ENCODE measurements around the gene PI4KA. TPM values are rescaled to one million over a fixed set of nuclear protein-coding genes. Genes with fewer than 3 reads are reported as not detected.
"Not testable (repeated sequence)": the region's sequence is repeated elsewhere in the genome, so short reads cannot be mapped to it uniquely, and the experiment has no call there.

Gene PI4KA
- total RNA-seq, 1 donor from 2014 or later, result 150 TPM

GRCh38 chr22:20829491-20830134, 29.0 kb downstream of the PI4KA start:
- intact Hi-C loops (cut with DNase I), result no loop called here
- H3K27me3 ChIP-seq, result no peaks in the 10 kb centered on the region
- no peaks in the 10 kb centered on the region for H3K4me1 ChIP-seq
- H3K27ac ChIP-seq, result no peak overlapping the region
- H3K9me3 ChIP-seq, result no peaks in the 10 kb centered on the region
- H3K4me3 ChIP-seq, result no peak overlapping the region
- H3K36me3 ChIP-seq, result peaks cover 47 to 73% of the 10 kb centered on the region in 2 donors
- DNase-seq (ENCODE audit: low spot score in 2 of 2), result no peak
- TF ChIP-seq CTCF (IDR thresholded peaks at IDR 0.05), result no peak

- H3K36me3 ChIP-seq, result peaks cover 40 to 64% of the 10 kb centered on the region in 2 donors
- intact Hi-C loops (cut with DNase I); H3K4me3 ChIP-seq; H3K27me3 ChIP-seq; H3K27ac ChIP-seq; DNase-seq (ENCODE audit: low spot score in 2 of 2); H3K4me1 ChIP-seq; H3K9me3 ChIP-seq: not testable (repeated sequence)
Measured at GRCh38 chr22:20826373-20827152, 32.0 kb downstream of the PI4KA start.

DNA sequence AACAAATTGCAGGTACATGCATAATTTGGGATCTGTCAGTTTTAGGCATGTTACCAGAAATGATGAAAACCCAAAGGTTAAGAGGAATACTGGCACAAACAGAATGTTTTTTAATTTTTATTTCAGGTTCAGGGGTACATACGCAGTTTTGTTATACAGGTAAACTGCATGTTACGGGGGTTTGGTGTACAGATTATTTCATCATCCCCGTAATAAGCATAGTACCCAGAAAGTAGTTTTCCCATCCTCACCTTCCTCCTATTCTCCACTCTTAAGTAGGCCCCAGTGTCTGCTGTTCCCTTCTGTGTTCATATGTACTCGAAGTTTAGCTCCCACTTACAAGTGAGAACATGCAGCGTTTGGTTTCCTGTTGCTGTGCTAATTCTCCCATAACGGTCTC, 33.0 kb downstream of the PI4KA start:
- Histone ChIP-seq H3K4me1 (no peaks in the 10 kb centered on the region), H3K27ac (no peak overlapping the region), H3K9me3 (no peaks in the 10 kb centered on the region), H3K36me3 (peaks cover 34 to 59% of the 10 kb centered on the region in 2 donors), H3K4me3 (no peak overlapping the region), H3K27me3 (no peaks in the 10 kb centered on the region)
- no peak for TF ChIP-seq CTCF (IDR thresholded peaks at IDR 0.05)
- intact Hi-C loops (cut with DNase I), result no loop called here
- DNase-seq (ENCODE audit: low spot score in 2 of 2), result no peak

- DNase-seq (ENCODE audit: low spot score in 2 of 2); H3K27ac ChIP-seq; intact Hi-C loops (cut with DNase I); H3K4me1 ChIP-seq; H3K27me3 ChIP-seq; H3K4me3 ChIP-seq; H3K9me3 ChIP-seq: not testable (repeated sequence)
- H3K36me3 ChIP-seq, result peaks cover 34 to 59% of the 10 kb centered on the region in 2 donors
Measured at GRCh38 chr22:20825216-20825615, 33.4 kb downstream of the PI4KA start.

DNA sequence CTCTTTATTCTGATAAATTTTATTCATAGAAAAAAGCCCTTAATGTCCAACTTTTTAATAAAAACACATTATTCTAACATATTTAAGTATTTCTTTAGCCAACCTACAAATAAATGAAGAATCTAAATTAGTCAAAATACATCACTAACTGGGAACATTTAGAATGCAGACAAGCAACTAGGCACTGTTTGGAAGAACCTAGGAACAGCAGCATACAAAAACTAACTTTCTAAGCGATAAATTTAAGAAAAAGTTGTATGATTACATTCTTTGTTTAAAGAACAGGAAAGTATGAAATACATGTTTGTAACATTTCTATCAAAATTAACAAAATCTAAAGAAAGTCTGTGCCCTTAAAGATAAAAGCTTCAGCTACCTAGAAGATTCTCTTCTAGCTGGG, 35.3 kb downstream of the PI4KA start:
- no peak for TF ChIP-seq CTCF (IDR thresholded peaks at IDR 0.05)
- intact Hi-C loops (cut with DNase I), result no loop called here
- H3K36me3 ChIP-seq, result peaks cover 53 to 62% of the 10 kb centered on the region in 2 donors
- no peak for DNase-seq (ENCODE audit: low spot score in 2 of 2)
- no peak overlapping the region for H3K27ac ChIP-seq
- H3K27me3 ChIP-seq, result no peaks in the 10 kb centered on the region
- no peaks in the 10 kb centered on the region for H3K9me3 ChIP-seq
- no peaks in the 10 kb centered on the region for H3K4me1 ChIP-seq
- no peak overlapping the region for H3K4me3 ChIP-seq

GRCh38 chr22:20822240-20822639, 36.4 kb downstream of the PI4KA start:
- intact Hi-C loops (cut with DNase I), result no loop called here
- H3K27me3 ChIP-seq, result no peaks in the 10 kb centered on the region
- DNase-seq (ENCODE audit: low spot score in 2 of 2), result no peak
- H3K9me3 ChIP-seq, result no peaks in the 10 kb centered on the region
- no peaks in the 10 kb centered on the region for H3K4me1 ChIP-seq
- H3K36me3 ChIP-seq, result peaks cover 55 to 60% of the 10 kb centered on the region in 2 donors
- no peak overlapping the region for H3K4me3 ChIP-seq
- TF ChIP-seq CTCF (IDR thresholded peaks at IDR 0.05), result no peak
- H3K27ac ChIP-seq, result no peak overlapping the region

GRCh38 chr22:20821717-20822239, 36.8 kb downstream of the PI4KA start:
- H3K4me3 ChIP-seq; H3K27me3 ChIP-seq; H3K4me1 ChIP-seq; intact Hi-C loops (cut with DNase I); H3K27ac ChIP-seq; DNase-seq (ENCODE audit: low spot score in 2 of 2); H3K9me3 ChIP-seq: not testable (repeated sequence)
- peaks cover 59 to 64% of the 10 kb centered on the region in 2 donors for H3K36me3 ChIP-seq
